A673 (cell line): ENCODE measurements around the gene CFAP20DC. TPM values are rescaled to one million over a fixed set of nuclear protein-coding genes. Genes with fewer than 3 reads are reported as not detected.
"Not testable (repeated sequence)": the region's sequence is repeated elsewhere in the genome, so short reads cannot be mapped to it uniquely, and the experiment has no call there.

Source experiments
- BruUV-seq: library from RNA; stranded (reverse); fragments of 400-500 nt; replicated peaks from 2 replicates; lab custom pipeline; 2021; lab: Mats Ljungman, UMichigan
- CTCF ChIA-PET: fragments of 300-600 bp; sonication (Branson Sonifier 250); formaldehyde crosslinking; loops from one replicate; lab custom pipeline; 2022; ENCODE audit warnings: antibody characterized with exemption; lab: Charles Lee
- POLR2A ChIA-PET: fragments of 300-600 bp; sonication (Branson Sonifier 250); formaldehyde crosslinking; loops from one replicate; lab custom pipeline; 2022; ENCODE audit warnings: antibody characterized with exemption; ENCODE audit not compliant: low non-redundant PET; lab: Charles Lee
- DNase-seq: peaks from one replicate; pipeline ENCODE4 v3.0.0-alpha.2; 2015; ENCODE audit warnings: low spot score
- H3K27ac ChIP-seq: fragments of 200-600 bp; sonication (generic); 2 replicates; pipeline ENCODE4 v1.5.1; 2016; ENCODE audit warnings: mixed run types, low read depth, mild to moderate bottlenecking, mixed read lengths, antibody characterized with exemption, low read length; ENCODE audit not compliant: poor library complexity, severe bottlenecking
- H3K27me3 ChIP-seq: fragments of 200-600 bp; sonication (generic); replicated peaks from 2 replicates; pipeline ENCODE4 v1.6.1; 2017; ENCODE audit warnings: mixed run types, low read depth, mild to moderate bottlenecking, mixed read lengths, antibody characterized with exemption, low read length; ENCODE audit not compliant: insufficient read depth, poor library complexity
- H3K36me3 ChIP-seq: fragments of 200-600 bp; sonication (generic); 2 replicates; pipeline ENCODE4 v1.6.1; 2016; ENCODE audit warnings: mixed run types, mild to moderate bottlenecking, mixed read lengths, antibody characterized with exemption, low read length; ENCODE audit not compliant: insufficient read depth, poor library complexity, severe bottlenecking
- H3K4me1 ChIP-seq: fragments of 200-600 bp; sonication (generic); 2 replicates; pipeline ENCODE4 v1.6.1; 2017; ENCODE audit warnings: mixed run types, mild to moderate bottlenecking, mixed read lengths, antibody characterized with exemption, low read length; ENCODE audit not compliant: insufficient read depth, poor library complexity, severe bottlenecking
- H3K4me3 ChIP-seq: fragments of 200-600 bp; sonication (generic); 2 replicates; pipeline ENCODE4 v1.5.1; 2016; ENCODE audit warnings: low read depth, mixed run types, mild to moderate bottlenecking, mixed read lengths, low read length; ENCODE audit not compliant: poor library complexity, severe bottlenecking
- H3K9me3 ChIP-seq: fragments of 200-600 bp; sonication (generic); 2 replicates; pipeline ENCODE4 v1.6.1; 2016; ENCODE audit warnings: mixed run types, low read depth, mild to moderate bottlenecking, mixed read lengths, antibody characterized with exemption, low read length; ENCODE audit not compliant: poor library complexity, severe bottlenecking
- EZH2 ChIP-seq: fragments of 200-600 bp; sonication (generic); IDR thresholded peaks from 2 replicates; pipeline ENCODE4 v1.6.1; 2017; ENCODE audit warnings: borderline replicate concordance, low read depth, mild to moderate bottlenecking, mixed read lengths, antibody characterized with exemption, low read length; ENCODE audit not compliant: poor library complexity, severe bottlenecking
- intact Hi-C: fragments of 100-400 bp; cut with micrococcal nuclease; formaldehyde crosslinking; loops from one replicate; pipeline ENCODE4 v1.10.0; 2022; ENCODE audit not compliant: unreplicated experiment
- total RNA-seq: library from RNA; stranded (reverse); gene quantifications from 2 replicates; pipeline ENCODE4 v1.2.3, GENCODE V29; 2021
- TF ChIP-seq, protein P1 (sequence below): fragments of 300-800, 200-600 bp; sonication (generic); conservative IDR thresholded peaks from 2 replicates; pipeline ENCODE4 v1.5.1; 2017; ENCODE audit warnings: low read depth, mild to moderate bottlenecking, antibody characterized with exemption, low read length, moderate library complexity, mixed read lengths

CFAP20DC gene
- total RNA-seq, 1 experiment from 2014 or later = 1.3 TPM

GRCh38 chr3:58829321-58830000, 220.4 kb downstream of the CFAP20DC start:
- ChIA-PET CTCF (no interaction called here), POLR2A (no interaction called here)
- no peak for TF ChIP-seq EZH2
- TF ChIP-seq, protein P1, sequence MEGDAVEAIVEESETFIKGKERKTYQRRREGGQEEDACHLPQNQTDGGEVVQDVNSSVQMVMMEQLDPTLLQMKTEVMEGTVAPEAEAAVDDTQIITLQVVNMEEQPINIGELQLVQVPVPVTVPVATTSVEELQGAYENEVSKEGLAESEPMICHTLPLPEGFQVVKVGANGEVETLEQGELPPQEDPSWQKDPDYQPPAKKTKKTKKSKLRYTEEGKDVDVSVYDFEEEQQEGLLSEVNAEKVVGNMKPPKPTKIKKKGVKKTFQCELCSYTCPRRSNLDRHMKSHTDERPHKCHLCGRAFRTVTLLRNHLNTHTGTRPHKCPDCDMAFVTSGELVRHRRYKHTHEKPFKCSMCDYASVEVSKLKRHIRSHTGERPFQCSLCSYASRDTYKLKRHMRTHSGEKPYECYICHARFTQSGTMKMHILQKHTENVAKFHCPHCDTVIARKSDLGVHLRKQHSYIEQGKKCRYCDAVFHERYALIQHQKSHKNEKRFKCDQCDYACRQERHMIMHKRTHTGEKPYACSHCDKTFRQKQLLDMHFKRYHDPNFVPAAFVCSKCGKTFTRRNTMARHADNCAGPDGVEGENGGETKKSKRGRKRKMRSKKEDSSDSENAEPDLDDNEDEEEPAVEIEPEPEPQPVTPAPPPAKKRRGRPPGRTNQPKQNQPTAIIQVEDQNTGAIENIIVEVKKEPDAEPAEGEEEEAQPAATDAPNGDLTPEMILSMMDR = no peak
- no peak overlapping the region for H3K4me3 ChIP-seq
- no peaks in the 10 kb centered on the region for H3K27me3 ChIP-seq
- intact Hi-C loops = no loop called here
- H3K27ac ChIP-seq = no peak overlapping the region
- no TSS peak for BruUV-seq
- no peaks in the 10 kb centered on the region for H3K36me3 ChIP-seq
- no peaks in the 10 kb centered on the region for H3K4me1 ChIP-seq
- no peak for DNase-seq
- H3K9me3 ChIP-seq = no peaks in the 10 kb centered on the region

GRCh38 chr3:58824777-58825176, 225.0 kb downstream of the CFAP20DC start:
- BruUV-seq = no TSS peak
- no peaks in the 10 kb centered on the region for H3K36me3 ChIP-seq
- POLR2A ChIA-PET = no interaction called here
- DNase-seq = no peak
- H3K27me3 ChIP-seq = no peaks in the 10 kb centered on the region
- no peak for TF ChIP-seq EZH2
- TF ChIP-seq, protein P1 = no peak
- intact Hi-C loops = loop anchor here (5.0 kb wide), 1 partner anchor 228 kb away; the partner anchor contains the start of gene CFAP20DC
- CTCF ChIA-PET = interaction anchor here (0.7 to 0.9 kb wide), 2 partner anchors 228 to 323 kb away, joined by 3 read pairs; no protein-coding TSS in a partner anchor
- no peaks in the 10 kb centered on the region for H3K9me3 ChIP-seq
- no peaks in the 10 kb centered on the region for H3K4me1 ChIP-seq
- H3K4me3 ChIP-seq = no peak overlapping the region
- no peak overlapping the region for H3K27ac ChIP-seq

DNA sequence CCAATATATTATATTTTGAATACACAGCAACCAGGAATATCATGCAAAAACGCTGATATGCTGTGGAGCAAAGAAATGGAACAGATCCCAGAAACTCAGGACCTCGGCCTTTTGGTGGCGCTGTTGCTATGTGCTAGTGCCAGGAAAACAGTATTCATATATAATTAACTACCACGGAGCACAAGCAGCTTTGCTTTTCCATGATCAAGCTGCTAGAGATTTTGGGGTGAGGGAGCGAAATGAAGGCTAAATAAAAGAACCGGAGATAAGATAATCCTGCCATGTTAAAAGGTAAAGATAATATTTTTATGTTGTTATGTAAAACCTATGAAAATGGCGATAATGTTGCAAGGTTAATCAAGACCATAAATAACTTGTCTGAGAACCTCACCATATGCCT, 225.5 kb downstream of the CFAP20DC start:
- no peaks in the 10 kb centered on the region for H3K4me1 ChIP-seq
- no peaks in the 10 kb centered on the region for H3K9me3 ChIP-seq
- H3K27me3 ChIP-seq = no peaks in the 10 kb centered on the region
- BruUV-seq = no TSS peak
- ChIA-PET CTCF (interaction anchor here (0.9 kb wide), 1 partner anchor 228 kb away, joined by 3 read pairs; no protein-coding TSS in a partner anchor), POLR2A (no interaction called here)
- H3K36me3 ChIP-seq = no peaks in the 10 kb centered on the region
- peak; percentile 47 for DNase-seq
- intact Hi-C loops = loop anchor here (5.0 kb wide), 1 partner anchor 228 kb away; the partner anchor contains the start of gene CFAP20DC
- H3K4me3 ChIP-seq = no peak overlapping the region
- TF ChIP-seq EZH2 = no peak
- TF ChIP-seq, protein P1 = peak; percentile 66
- H3K27ac ChIP-seq = no peak overlapping the region

DNA sequence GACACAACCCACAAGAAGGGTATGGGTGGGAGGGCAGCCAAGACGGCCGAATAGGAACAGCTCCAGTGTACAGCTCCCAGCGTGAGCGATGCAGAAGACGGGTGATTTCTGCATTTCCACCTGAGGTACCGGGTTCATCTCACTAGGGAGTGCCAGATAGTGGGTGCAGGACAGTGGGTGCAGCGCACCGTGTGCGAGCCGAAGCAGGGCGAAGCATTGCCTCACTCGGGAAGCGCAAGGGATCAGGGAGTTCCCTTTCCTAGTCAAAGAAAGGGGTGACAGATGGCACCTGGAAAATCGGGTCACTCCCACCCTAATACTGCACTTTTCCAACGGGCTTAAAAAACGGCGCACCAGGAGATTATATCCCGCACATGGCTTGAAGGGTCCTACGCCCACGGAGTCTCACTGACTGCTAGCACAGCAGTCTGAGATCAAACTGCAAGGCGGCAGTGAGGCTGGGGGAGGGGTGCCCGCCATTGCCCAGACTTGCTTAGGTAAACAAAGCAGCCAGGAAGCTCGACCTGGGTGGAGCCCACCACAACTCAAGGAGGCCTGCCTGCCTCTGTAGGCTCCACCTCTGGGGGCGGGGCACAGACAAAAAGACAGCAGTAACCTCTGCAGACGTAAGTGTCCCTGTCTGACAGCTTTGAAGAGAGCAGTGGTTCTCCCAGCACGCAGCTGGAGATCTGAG, 243.1 kb downstream of the CFAP20DC start:
- H3K27ac ChIP-seq, H3K9me3 ChIP-seq, H3K36me3 ChIP-seq, DNase-seq, H3K27me3 ChIP-seq, BruUV-seq, CTCF ChIA-PET, H3K4me1 ChIP-seq, POLR2A ChIA-PET, H3K4me3 ChIP-seq, intact Hi-C loops: not testable (repeated sequence)
